Mucosa of stomach (tissue), 1 donor: ENCODE results near the gene ACAD8.

Source experiments
- H3K27me3 ChIP-seq: one replicate; pipeline ENCODE4 v1.7.0; 2013; ENCODE audit warnings: mild to moderate bottlenecking, low read length; ENCODE audit not compliant: control insufficient read depth, insufficient read depth
- H3K36me3 ChIP-seq: one replicate; pipeline ENCODE4 v1.7.0; 2013; ENCODE audit warnings: low read length; ENCODE audit not compliant: control insufficient read depth, insufficient read depth
- H3K4me1 ChIP-seq: one replicate; pipeline ENCODE4 v1.7.0; 2013; ENCODE audit warnings: mild to moderate bottlenecking, low read length; ENCODE audit not compliant: control insufficient read depth, insufficient read depth
- H3K4me3 ChIP-seq: one replicate; pipeline ENCODE4 v1.7.0; 2013; ENCODE audit warnings: low read length
- H3K9ac ChIP-seq: one replicate; pipeline ENCODE4 v1.7.0; 2013; ENCODE audit warnings: mild to moderate bottlenecking, low read length, moderate library complexity
- H3K9me3 ChIP-seq: one replicate; pipeline ENCODE4 v1.7.0; 2013; ENCODE audit warnings: mild to moderate bottlenecking, low read length, moderate library complexity; ENCODE audit not compliant: control insufficient read depth
- donor health status: Pancreatic carcinoma.

Gene ACAD8

DNA sequence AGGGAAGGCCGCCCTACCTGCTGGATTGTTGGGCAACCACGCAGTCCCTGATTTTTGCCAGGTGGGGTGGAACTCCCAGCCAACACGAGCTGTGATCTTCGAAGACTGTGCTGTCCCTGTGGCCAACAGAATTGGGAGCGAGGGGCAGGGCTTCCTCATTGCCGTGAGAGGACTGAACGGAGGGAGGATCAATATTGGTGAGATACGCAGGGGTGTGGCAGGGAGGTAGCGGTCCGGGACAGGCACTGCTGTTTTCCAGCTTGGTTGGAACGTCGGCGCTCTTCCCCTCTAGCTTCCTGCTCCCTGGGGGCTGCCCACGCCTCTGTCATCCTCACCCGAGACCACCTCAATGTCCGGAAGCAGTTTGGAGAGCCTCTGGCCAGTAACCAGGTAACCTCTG, 7.6 kb downstream of the ACAD8 start:
- Histone ChIP-seq H3K27me3 (no peaks in the 10 kb centered on the region), H3K9ac (no peak overlapping the region), H3K9me3 (no peaks in the 10 kb centered on the region), H3K4me1 (no peaks in the 10 kb centered on the region), H3K36me3 (no peaks in the 10 kb centered on the region), H3K4me3 (no peak overlapping the region)

DNA sequence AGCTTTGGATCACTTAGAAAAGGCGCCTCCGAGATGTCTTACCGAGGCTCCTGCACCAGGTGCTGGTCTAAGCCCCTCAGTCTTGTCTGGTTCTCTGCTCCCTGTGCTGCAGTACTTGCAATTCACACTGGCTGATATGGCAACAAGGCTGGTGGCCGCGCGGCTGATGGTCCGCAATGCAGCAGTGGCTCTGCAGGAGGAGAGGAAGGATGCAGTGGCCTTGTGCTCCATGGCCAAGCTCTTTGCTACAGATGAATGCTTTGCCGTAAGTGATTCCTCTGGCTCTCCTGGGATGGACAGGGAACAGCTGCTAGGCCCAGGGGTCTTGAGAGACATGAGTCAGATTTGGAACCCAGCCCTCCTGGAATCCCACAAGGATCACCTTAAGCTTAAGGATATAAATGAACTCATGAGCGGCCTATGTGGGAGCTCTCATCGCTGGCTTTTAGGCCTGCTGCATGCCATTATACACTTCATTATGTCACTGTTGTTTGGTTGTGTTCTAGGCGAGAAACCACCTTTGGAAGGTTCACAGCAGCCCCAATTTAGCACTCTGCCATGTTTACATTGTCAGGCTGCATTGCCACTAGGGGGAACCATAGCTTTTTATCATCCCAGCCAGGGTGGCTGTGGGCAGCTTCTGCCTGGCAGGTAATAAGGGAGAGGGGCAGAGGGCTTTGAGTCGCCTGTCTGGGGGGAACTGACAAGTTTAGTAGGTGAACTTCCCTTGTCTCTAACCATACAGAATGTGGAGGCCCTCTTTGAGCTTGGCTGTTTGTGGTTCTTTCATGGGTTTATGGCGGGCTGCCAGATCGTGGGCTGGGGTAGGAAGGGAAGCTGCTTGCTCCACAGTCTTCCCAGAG, 8.5 kb downstream of the ACAD8 start:
- Histone ChIP-seq H3K4me3 (no peak overlapping the region), H3K36me3 (no peaks in the 10 kb centered on the region)

DNA sequence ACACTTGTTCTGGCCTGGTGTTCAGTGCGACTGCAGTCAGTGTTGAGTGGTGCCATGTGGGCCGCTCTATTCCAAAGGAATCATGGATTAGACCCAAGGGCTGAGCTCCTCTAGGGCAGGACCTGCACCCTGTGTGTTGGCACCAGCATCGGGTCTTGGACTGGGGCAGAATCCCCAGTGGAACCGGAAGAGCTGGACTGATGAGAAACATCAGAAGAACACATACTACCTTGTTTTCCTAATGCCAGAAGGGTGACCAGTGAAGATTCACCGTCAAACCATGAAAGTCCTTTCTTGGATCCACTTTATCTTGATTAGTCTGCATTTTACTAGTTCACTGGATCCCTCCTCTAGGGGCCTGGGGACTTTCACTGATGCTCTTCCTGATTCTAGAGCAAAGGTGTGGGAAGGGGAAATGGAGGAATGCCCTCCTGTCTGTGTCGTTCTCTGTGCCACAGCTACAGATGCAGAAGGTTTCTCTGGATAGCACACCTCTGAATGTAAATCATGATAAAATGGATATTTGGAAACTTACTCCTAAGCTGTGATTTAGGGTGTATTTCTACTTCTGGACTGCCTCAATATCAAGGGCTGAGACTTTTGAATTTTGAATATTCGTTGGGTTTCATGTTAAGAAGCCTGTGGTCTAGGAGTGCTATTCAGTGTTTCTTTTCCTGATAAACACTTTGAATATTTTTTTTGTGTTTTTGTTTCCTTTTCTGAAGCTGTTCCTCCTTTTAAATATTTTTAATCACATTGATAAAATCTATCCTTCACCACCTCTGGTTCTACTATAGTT, 11.8 kb downstream of the ACAD8 start:
- Histone ChIP-seq H3K4me1 (peaks cover 9% of the 10 kb centered on the region), H3K9ac (no peak overlapping the region), H3K27me3 (no peaks in the 10 kb centered on the region), H3K9me3 (no peaks in the 10 kb centered on the region), H3K4me3 (no peak overlapping the region), H3K36me3 (no peaks in the 10 kb centered on the region)

More for the DNA sequence above, 8.5 kb downstream of the ACAD8 start:
- Histone ChIP-seq H3K9me3 (no peaks in the 10 kb centered on the region), H3K9ac (no peak overlapping the region), H3K4me1 (peaks cover 5% of the 10 kb centered on the region), H3K27me3 (no peaks in the 10 kb centered on the region)

DNA sequence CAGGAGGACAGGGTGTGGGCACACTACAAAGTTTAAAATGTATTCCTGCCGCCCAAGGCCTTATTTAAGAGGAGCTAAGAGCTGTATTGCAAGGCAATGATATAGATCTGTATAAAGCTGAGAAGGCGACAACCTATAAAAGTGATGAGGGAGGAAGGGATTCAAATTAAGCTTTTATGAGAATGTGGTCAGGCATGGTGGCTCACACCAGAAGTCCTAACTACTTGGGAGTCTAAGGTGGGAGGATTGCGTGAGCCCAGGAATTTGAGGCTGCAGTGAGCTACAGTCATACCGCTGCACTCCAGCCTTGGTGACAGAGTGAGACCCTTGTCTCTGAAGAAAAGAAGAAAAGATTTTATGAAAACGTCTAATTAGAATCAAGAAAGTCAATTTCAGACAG, 13.1 kb downstream of the ACAD8 start:
- no peak overlapping the region for H3K9ac ChIP-seq
- H3K9me3 ChIP-seq, result no peaks in the 10 kb centered on the region
- H3K4me3 ChIP-seq, result no peak overlapping the region
- no peaks in the 10 kb centered on the region for H3K36me3 ChIP-seq
- peaks cover 7% of the 10 kb centered on the region for H3K27me3 ChIP-seq
- peaks cover 9% of the 10 kb centered on the region for H3K4me1 ChIP-seq

DNA sequence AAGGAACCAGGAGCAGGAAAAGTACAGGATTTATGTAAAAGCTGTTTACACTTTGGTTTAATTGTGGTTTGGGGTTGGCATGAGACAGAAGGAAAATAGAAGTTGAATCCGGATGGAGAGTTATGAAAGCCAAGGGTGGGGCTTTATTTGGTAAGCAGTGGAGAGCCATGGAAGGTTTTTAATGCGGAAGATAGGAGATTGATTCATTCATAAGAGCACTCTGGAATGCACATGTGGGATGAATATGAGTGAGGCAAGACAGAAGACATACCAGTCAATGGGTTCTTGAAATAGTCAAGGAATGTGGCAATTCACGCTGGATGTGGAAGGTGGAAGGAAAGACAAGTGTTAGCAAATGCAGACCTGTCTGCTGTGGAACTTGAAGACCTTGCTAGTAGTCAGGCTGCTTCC, 13.5 kb downstream of the ACAD8 start:
- no peak overlapping the region for H3K4me3 ChIP-seq
- no peak overlapping the region for H3K9ac ChIP-seq
- peaks cover 11% of the 10 kb centered on the region for H3K27me3 ChIP-seq
- peaks cover 9% of the 10 kb centered on the region for H3K4me1 ChIP-seq
- no peaks in the 10 kb centered on the region for H3K9me3 ChIP-seq
- no peaks in the 10 kb centered on the region for H3K36me3 ChIP-seq

DNA sequence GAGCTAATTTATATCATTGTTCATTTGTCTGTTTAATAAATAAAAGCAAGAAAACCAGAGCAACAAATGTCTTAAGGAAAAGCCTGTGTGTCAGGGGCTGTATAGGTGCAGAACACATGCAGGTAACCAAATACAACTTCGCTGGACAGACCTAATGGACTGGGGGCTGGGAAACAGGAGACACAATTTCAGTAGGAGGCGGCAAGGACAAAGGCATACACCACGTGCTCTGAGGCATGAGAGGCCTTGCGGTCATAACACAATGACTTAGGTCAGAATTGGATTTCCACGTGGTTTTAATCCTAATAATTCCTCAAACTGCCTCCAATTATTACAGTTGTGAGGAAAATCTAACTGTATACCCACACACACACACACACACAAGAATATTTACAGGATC, 14.1 kb downstream of the ACAD8 start:
- peaks cover 12% of the 10 kb centered on the region for H3K27me3 ChIP-seq
- peaks cover 9% of the 10 kb centered on the region for H3K4me1 ChIP-seq
- no peak overlapping the region for H3K4me3 ChIP-seq
- no peaks in the 10 kb centered on the region for H3K9me3 ChIP-seq
- no peaks in the 10 kb centered on the region for H3K36me3 ChIP-seq
- no peak overlapping the region for H3K9ac ChIP-seq

DNA sequence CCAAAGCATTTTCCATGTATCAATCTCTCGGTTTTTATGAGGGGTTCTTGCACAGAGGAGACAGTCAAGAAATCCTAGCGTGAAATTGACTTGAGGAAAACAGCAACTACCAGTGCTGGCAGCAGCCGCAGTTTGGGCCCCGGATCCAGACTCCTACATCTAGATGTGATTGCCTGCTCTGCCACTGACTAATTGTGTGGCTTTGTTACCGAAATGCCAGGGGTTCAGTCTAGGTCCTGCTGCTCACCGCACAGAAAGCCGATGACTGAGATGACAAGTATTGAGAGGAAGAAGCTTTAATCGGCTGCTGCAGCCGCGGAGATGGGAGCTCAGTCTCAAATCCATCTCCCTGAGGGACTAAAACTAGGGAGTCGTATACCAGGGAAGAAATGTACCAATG, 14.6 kb downstream of the ACAD8 start:
- H3K36me3 ChIP-seq, result no peaks in the 10 kb centered on the region
- no peak overlapping the region for H3K9ac ChIP-seq
- no peaks in the 10 kb centered on the region for H3K9me3 ChIP-seq
- peaks cover 17% of the 10 kb centered on the region for H3K27me3 ChIP-seq
- H3K4me3 ChIP-seq, result no peak overlapping the region
- peaks cover 9% of the 10 kb centered on the region for H3K4me1 ChIP-seq

DNA sequence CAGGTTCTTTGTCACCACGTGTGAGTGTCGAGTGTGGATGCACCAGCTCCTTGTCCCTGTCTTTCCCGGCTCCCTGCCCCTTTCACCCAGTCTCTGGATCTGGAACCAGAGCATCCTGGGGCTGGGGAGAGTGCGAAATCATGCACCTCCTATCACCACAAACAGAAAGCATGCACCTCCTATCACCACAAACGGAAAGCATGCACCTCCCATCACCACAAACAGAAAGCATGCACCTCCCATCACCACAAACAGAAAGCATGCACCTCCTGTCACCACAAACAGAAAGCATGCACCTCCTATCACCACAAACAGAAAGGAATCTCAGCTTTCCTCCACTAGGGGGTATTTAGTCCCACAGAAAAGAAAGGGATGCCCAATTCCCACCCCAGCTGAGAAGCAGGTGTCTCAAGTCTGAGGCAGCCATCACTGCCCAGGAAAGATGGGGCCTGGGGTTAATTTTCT, 16.9 kb downstream of the ACAD8 start:
- H3K4me3 ChIP-seq, result no peak overlapping the region
- H3K9ac ChIP-seq, result no peak overlapping the region
- H3K4me1 ChIP-seq, result peaks cover 9% of the 10 kb centered on the region
- H3K36me3 ChIP-seq, result no peaks in the 10 kb centered on the region
- H3K27me3 ChIP-seq, result peaks cover 39% of the 10 kb centered on the region
- H3K9me3 ChIP-seq, result no peaks in the 10 kb centered on the region

DNA sequence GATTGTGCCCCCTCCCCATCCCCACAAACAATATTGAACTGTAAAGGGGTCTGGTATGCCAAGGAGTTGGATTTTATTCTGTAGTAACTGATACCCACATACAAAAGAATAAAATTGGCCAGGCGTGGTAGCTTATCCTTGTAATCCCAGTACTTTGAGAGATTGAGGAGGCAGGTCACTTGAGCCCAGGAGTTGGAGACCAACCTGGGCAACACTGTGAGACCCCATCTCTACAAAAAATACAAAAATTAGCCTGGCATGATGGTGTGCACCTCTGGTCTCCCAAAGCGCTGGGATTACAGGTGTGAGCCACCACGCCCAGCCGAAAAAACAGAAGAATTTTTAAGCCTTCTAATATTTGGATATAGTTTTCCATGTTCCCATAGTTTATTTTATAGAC, 18.6 kb downstream of the ACAD8 start:
- Histone ChIP-seq H3K36me3 (no peaks in the 10 kb centered on the region), H3K27me3 (peaks cover 56% of the 10 kb centered on the region)

DNA sequence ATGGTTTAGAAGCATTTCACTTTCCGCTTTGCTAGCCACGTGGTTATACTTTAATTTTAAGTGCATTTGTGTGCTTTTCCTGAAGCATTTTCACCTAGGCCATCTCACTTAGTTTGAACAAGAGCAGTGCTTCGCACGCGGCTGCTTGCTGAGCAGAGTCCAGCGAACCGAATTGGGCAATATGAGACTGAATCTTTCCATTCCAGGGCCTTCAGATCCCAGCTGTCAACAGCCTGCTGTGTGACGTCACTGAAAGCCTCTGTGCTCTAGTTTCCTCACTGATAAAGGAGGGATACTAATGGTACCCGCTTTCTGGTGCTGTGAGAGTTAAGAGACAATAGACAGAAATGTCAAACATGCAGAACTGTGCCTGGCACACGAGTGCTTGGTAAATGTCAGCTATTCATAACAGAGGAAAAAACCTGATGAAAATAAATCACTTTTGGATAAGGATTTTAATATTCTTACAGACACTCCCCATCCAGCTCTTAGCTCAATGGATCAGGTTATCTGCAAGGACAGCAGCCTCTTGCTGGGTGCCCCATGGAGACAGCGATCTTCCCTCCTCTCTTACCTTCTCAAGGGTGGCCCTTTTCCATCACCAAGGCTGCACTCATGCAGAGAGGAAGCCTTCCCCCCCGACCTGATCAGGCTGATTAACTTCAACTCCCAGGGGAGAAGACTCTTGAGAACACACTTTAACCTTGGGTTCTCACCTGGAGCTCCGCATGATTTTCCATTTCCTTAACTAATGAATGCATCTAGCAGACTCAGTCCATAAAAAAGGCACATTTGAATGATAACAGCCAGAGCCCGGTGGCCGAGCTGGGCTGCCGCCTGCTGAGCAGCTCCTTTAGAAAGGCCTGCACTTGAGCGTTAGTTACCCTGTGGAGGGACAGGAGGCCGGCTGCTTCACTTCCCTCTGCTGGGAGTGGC, 19.3 kb downstream of the ACAD8 start:
- Histone ChIP-seq H3K9me3 (no peaks in the 10 kb centered on the region), H3K9ac (no peak overlapping the region), H3K27me3 (peaks cover 63% of the 10 kb centered on the region), H3K36me3 (no peaks in the 10 kb centered on the region), H3K4me1 (peaks cover 12% of the 10 kb centered on the region), H3K4me3 (no peak overlapping the region)

More for the DNA sequence above, 18.6 kb downstream of the ACAD8 start:
- peaks cover 14% of the 10 kb centered on the region for H3K4me1 ChIP-seq
- H3K4me3 ChIP-seq, result no peak overlapping the region
- no peaks in the 10 kb centered on the region for H3K9me3 ChIP-seq
- no peak overlapping the region for H3K9ac ChIP-seq

DNA sequence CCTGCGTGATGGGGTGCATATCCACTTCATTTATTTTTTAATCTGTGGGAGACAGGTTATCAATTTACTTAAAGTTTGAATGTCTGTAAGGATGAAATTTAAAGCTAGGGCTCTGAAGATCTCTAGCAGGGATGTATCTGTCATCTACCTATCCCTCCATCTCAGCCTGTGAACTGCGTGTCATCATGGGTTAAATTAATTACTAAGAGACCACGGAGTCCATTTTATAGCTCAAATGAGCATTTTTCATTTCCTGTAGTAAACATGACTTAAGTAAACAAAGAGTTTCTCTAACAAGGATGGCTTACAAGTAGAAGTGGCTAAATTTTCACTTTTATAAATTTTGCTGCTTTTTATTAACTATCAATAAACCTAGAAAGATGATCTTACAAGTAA, 19.9 kb downstream of the ACAD8 start:
- Histone ChIP-seq H3K27me3 (peaks cover 70% of the 10 kb centered on the region), H3K9me3 (no peaks in the 10 kb centered on the region), H3K9ac (no peak overlapping the region), H3K36me3 (no peaks in the 10 kb centered on the region), H3K4me3 (no peak overlapping the region), H3K4me1 (peaks cover 12% of the 10 kb centered on the region)
